GM12878 (cell line): ENCODE data around the gene SRBD1. TPM values are rescaled to one million over a fixed set of nuclear protein-coding genes. Genes with fewer than 3 reads are reported as not detected.

ENCODE experiments used
- ATAC-seq: fragments of 200-7000 bp; cut with Tn5 transposase; 3 replicates; pipeline ENCODE4 v1.9.1; 2020; ENCODE audit warnings: mild to moderate bottlenecking, moderate library complexity
- BruUV-seq: library from RNA; stranded (reverse); fragments of 400-500 nt; replicated peaks from 2 replicates; lab custom pipeline; 2021; lab: Mats Ljungman, UMichigan
- CTCF ChIA-PET: fragments of 300-600 bp; sonication (Branson Sonifier 250); formaldehyde crosslinking; extraction: SDS; loops from one replicate; lab custom pipeline; 2021; ENCODE audit warnings: inconsistent platforms; lab: Yijun Ruan, JAX
- POLR2A ChIA-PET: fragments of 350-600 bp; formaldehyde crosslinking; extraction: SDS; loops from one replicate; lab custom pipeline; 2021; ENCODE audit warnings: inconsistent platforms; lab: Charles Lee
- RAD21 ChIA-PET: fragments of 300-600 bp; sonication (Branson Sonifier 250); formaldehyde crosslinking; loops from one replicate; lab custom pipeline; 2023; ENCODE audit warnings: antibody characterized with exemption; ENCODE audit not compliant: unreplicated experiment; lab: Charles Lee
- SMC1A ChIA-PET: fragments of 300-600 bp; sonication (Branson Sonifier 250); formaldehyde crosslinking; loops from one replicate; lab custom pipeline; 2023; ENCODE audit not compliant: unreplicated experiment, uncharacterized antibody; lab: Charles Lee
- DNase-seq: peaks from one replicate; pipeline ENCODE4 v3.0.0-alpha.2; 2011; ENCODE audit warnings: low read depth, low spot score
- FAIRE-seq: peaks from 3 replicates; lab custom pipeline; 2011; peaks lifted over from hg19 to GRCh38; lab: Jason Lieb, UNC
- H2AFZ ChIP-seq: 2 replicates; pipeline ENCODE4 v1.6.0; 2011; ENCODE audit warnings: low read depth, low read length, control low read depth; ENCODE audit not compliant: control insufficient read depth
- H3K27ac ChIP-seq: 2 replicates; pipeline ENCODE4 v1.5.1; 2011; ENCODE audit warnings: control low read depth; ENCODE audit not compliant: control insufficient read depth, insufficient read depth
- H3K27me3 ChIP-seq, 2 experiments: replicated peaks in 1 of 2; 2 replicates each; pipeline versions ENCODE4 v1.6.0 to v1.6.1; 2011; ENCODE audit warnings: low read length in 1 of 2; ENCODE audit not compliant: control insufficient read depth in 2 of 2, insufficient read depth in 2 of 2
- H3K36me3 ChIP-seq, 2 experiments: 2 replicates each; pipeline ENCODE4 v1.5.1; 2011; ENCODE audit warnings: low read length in 1 of 2; ENCODE audit not compliant: control insufficient read depth in 2 of 2, insufficient read depth in 2 of 2
- H3K4me1 ChIP-seq: 2 replicates; pipeline ENCODE4 v1.6.1; 2011; ENCODE audit warnings: mild to moderate bottlenecking, low read length, moderate library complexity, mixed read lengths; ENCODE audit not compliant: control insufficient read depth, insufficient read depth
- H3K4me2 ChIP-seq: 2 replicates; pipeline ENCODE4 v1.6.0; 2011; ENCODE audit warnings: control low read depth; ENCODE audit not compliant: control insufficient read depth, insufficient read depth
- H3K4me3 ChIP-seq: fragments of 200-600 bp; sonication (generic); 2 replicates; pipeline ENCODE4 v1.5.1; 2016
- H3K79me2 ChIP-seq: 2 replicates; pipeline ENCODE4 v1.6.0; 2011; ENCODE audit warnings: low read length; ENCODE audit not compliant: control insufficient read depth, insufficient read depth
- H3K9ac ChIP-seq: 2 replicates; pipeline ENCODE4 v1.8.0; 2011; ENCODE audit warnings: low read length, control low read depth, mixed read lengths; ENCODE audit not compliant: control insufficient read depth, insufficient read depth
- H3K9me3 ChIP-seq: replicated peaks from 3 replicates; pipeline ENCODE4 v1.5.1; 2011; ENCODE audit warnings: mild to moderate bottlenecking, low read length; ENCODE audit not compliant: control insufficient read depth, insufficient read depth
- H4K20me1 ChIP-seq: 2 replicates; pipeline ENCODE4 v1.6.0; 2011; ENCODE audit not compliant: control insufficient read depth, insufficient read depth
- ELK1 ChIP-seq: IDR thresholded peaks from 2 replicates; pipeline ENCODE4 v1.6.1; 2012; ENCODE audit warnings: low read depth, low read length, improper control_type of control experiment
- EP300 ChIP-seq, 2 experiments: fragments of 150-350 bp in 1 of 2; IDR thresholded peaks; 2 replicates each; pipeline ENCODE4 v1.6.1; 2011 to 2012; ENCODE audit warnings: low read depth in 2 of 2, low read length in 2 of 2, borderline replicate concordance in 1 of 2, improper control_type of control experiment in 1 of 2, inconsistent platforms in 1 of 2; ENCODE audit not compliant: control insufficient read depth in 1 of 2
- ESRRA ChIP-seq: IDR thresholded peaks from 2 replicates; pipeline ENCODE4 v1.6.1; 2012; ENCODE audit warnings: mild to moderate bottlenecking, low read length, improper control_type of control experiment
- POU2F2 ChIP-seq: IDR thresholded peaks from 3 replicates; pipeline ENCODE4 v1.6.1; 2011; ENCODE audit warnings: low read depth, mild to moderate bottlenecking, low read length, borderline replicate concordance
- RELA ChIP-seq: fragments of 450-650 bp; IDR thresholded peaks from 2 replicates; pipeline ENCODE4 v1.8.0; 2014; ENCODE audit warnings: borderline replicate concordance; ENCODE audit not compliant: partially characterized antibody
- ZNF207 ChIP-seq: fragments of 450-650 bp; IDR thresholded peaks from 2 replicates; pipeline ENCODE4 v1.6.1; 2014; ENCODE audit warnings: antibody characterized with exemption, mild to moderate bottlenecking, borderline replicate concordance
- ZNF622 ChIP-seq: fragments of 450-650 bp; IDR thresholded peaks from 2 replicates; pipeline ENCODE4 v1.6.1; 2017; ENCODE audit warnings: mild to moderate bottlenecking, inconsistent platforms
- WGBS: methylation state at CpG from one replicate; pipeline ENCODE4 v1.1.6; 2016; ENCODE audit warnings: low lambda C conversion rate; ENCODE audit not compliant: insufficient replicate concordance, insufficient coverage; ENCODE audit errors: missing lambda C conversion rate; 5-methylcytosine and 5-hydroxymethylcytosine counted together
- in situ Hi-C: fragments of 300-500 bp; cut with MboI; formaldehyde crosslinking; loops from 9 replicates; pipeline ENCODE4 v1.14.3; 2018; ENCODE audit warnings: mixed read lengths
- intact Hi-C: fragments of 100-400 bp; cut with micrococcal nuclease; formaldehyde crosslinking; loops from one replicate; pipeline ENCODE4 v1.14.2; 2022; ENCODE audit not compliant: unreplicated experiment
- polyA plus RNA-seq, 11 experiments: library from polyadenylated mRNA; depleted of rRNA in 4 of 11; unstranded in 6 of 11; stranded (reverse) in 5 of 11; fragments of >200 nt; fragmentation: Nextera tagmentation in 4 of 11; fragmentation: Illumina TruSeq in 1 of 11; extraction: Ambion mirVana in 4 of 11; extraction: Trizol in 1 of 11; gene quantifications; 1 replicate in 1 of 11; 2 replicates in 10 of 11; pipeline versions ENCODE4 v1.2.1 to v1.2.3, GENCODE V29; 2011 to 2016; ENCODE audit warnings: inconsistent platforms in 2 of 11, missing spikeins in 2 of 11, low read depth in 1 of 11
- total RNA-seq, 4 experiments: library from RNA; depleted of rRNA in 3 of 4; stranded (reverse); fragments of >200 nt in 3 of 4; fragmentation: Illumina TruSeq in 1 of 4; extraction: Trizol in 1 of 4; gene quantifications; 2 replicates each; pipeline versions ENCODE4 v1.2.1 to v1.2.3, GENCODE V29; 2013 to 2021

Gene SRBD1
- total and polyA plus RNA-seq, 10 of the 15 experiments (the other 5 are each of a cell fraction or from before 2014, with no cell fraction given), result 9.7 to 33.1 (median 20.1) TPM

GRCh38 chr2:45497355-45497754 lies 113.7 kb downstream of the SRBD1 start:
- CTCF ChIA-PET, result interaction anchor here (1.5 to 7.5 kb wide), 3 partner anchors 10 to 515 kb away, joined by 3 to 227 read pairs (median 9); no protein-coding TSS in a partner anchor
- in situ Hi-C loops, result no loop called here
- SMC1A ChIA-PET, result interaction anchor here (1.3 to 7.1 kb wide), 3 partner anchors 10 to 514 kb away, joined by 3 to 156 read pairs (median 10); no protein-coding TSS in a partner anchor
- ATAC-seq, result peak; percentile 89
- no peak overlapping the region for H3K9ac ChIP-seq
- POLR2A ChIA-PET, result no interaction called here
- H4K20me1 ChIP-seq, result no peaks in the 10 kb centered on the region
- no peaks in the 10 kb centered on the region for H3K79me2 ChIP-seq
- peak; percentile 19 for DNase-seq
- intact Hi-C loops, result loop anchor here (10.0 kb wide), 1 partner anchor 203 kb away; no protein-coding TSS in a partner anchor
- no peak overlapping the region for H3K4me2 ChIP-seq
- 0% methylated on average over 2 of the region's 2 CpGs for WGBS
- no peak for TF ChIP-seq ZNF207
- peak; percentile 68; the same call in 2 of the 3 replicates for TF ChIP-seq POU2F2
- no peak overlapping the region for H3K4me3 ChIP-seq
- no peak overlapping the region for H3K27ac ChIP-seq
- H3K27me3 ChIP-seq, result no peaks in the 10 kb centered on the region
- RAD21 ChIA-PET, result interaction anchor here (1.3 to 6.0 kb wide), 2 partner anchors 177 to 513 kb away, joined by 3 to 120 read pairs; no protein-coding TSS in a partner anchor
- H3K4me1 ChIP-seq, result peaks cover 14% of the 10 kb centered on the region; the same call in 1 of the 2 replicates
- BruUV-seq, result no TSS peak
- H2AFZ ChIP-seq, result 0 out of 2 replicates have a peak overlapping the region, but pooled peaks have one; percentile 4
- peak; percentile 70 for FAIRE-seq
- peaks cover 2% of the 10 kb centered on the region; the same call in 2 of the 3 replicates for H3K9me3 ChIP-seq
- no peaks in the 10 kb centered on the region; a peak in 1 of 4 replicates for H3K36me3 ChIP-seq

- intact Hi-C loops, result loop anchor here (10.0 kb wide), 1 partner anchor 202 kb away; no protein-coding TSS in a partner anchor
- WGBS, result 100% methylated on average over 2 of the region's 2 CpGs
- peaks cover 14% of the 10 kb centered on the region; the same call in 1 of the 2 replicates for H3K4me1 ChIP-seq
- no peaks in the 10 kb centered on the region for H3K79me2 ChIP-seq
- ChIA-PET POLR2A (no interaction called here), RAD21 (interaction anchor here (1.3 to 6.0 kb wide), 2 partner anchors 177 to 513 kb away, joined by 3 to 120 read pairs; no protein-coding TSS in a partner anchor), SMC1A (interaction anchor here (1.3 to 7.1 kb wide), 3 partner anchors 10 to 513 kb away, joined by 3 to 156 read pairs (median 10); no protein-coding TSS in a partner anchor), CTCF (interaction anchor here (0.6 to 7.5 kb wide), 6 partner anchors 9 to 514 kb away, joined by 3 to 227 read pairs (median 3); no protein-coding TSS in a partner anchor)
- H3K9me3 ChIP-seq, result peaks cover 2% of the 10 kb centered on the region; the same call in 2 of the 3 replicates
- no peaks in the 10 kb centered on the region for H3K27me3 ChIP-seq
- no peaks in the 10 kb centered on the region; a peak in 1 of 4 replicates for H3K36me3 ChIP-seq
- no peak for FAIRE-seq
- BruUV-seq, result no TSS peak
- no peak overlapping the region for H3K4me2 ChIP-seq
- in situ Hi-C loops, result no loop called here
- peak overlapping the region; percentile 4; the same call in 1 of the 2 replicates for H2AFZ ChIP-seq
- no peak for DNase-seq
- no peak overlapping the region for H3K9ac ChIP-seq
- peak overlapping the region; percentile 0; the same call in 1 of the 2 replicates for H3K27ac ChIP-seq
- ATAC-seq, result no peak
- no peak overlapping the region for H3K4me3 ChIP-seq
- TF ChIP-seq ESRRA, result no peak
- no peak for TF ChIP-seq ZNF622
- TF ChIP-seq ELK1, result no peak
- TF ChIP-seq RELA, result no peak
- no peak for TF ChIP-seq EP300 (IDR thresholded peaks at IDR 0.05; ENCODE audit: borderline replicate concordance in 1 of 2, control insufficient read depth in 1 of 2, low read depth in 2 of 2, low read length in 2 of 2)
- H4K20me1 ChIP-seq, result no peaks in the 10 kb centered on the region
Measured at GRCh38 chr2:45496869-45497268, 114.2 kb downstream of the SRBD1 start.
